K562 (cell line): ENCODE results near the gene JMJD1C. TPM values are rescaled to one million over a fixed set of nuclear protein-coding genes. Genes with fewer than 3 reads are reported as not detected.
A peak's percentile ranks its signal among the peaks of the same experiment; 100 is the strongest.

ENCODE experiments used
- ATAC-seq: fragments of 200-7000 bp; cut with Tn5 transposase; 3 replicates; pipeline ENCODE4 v1.9.1; 2020; ENCODE audit warnings: moderate library complexity
- BruUV-seq: library from RNA; stranded (reverse); fragments of 400-500 nt; replicated peaks from 2 replicates; lab custom pipeline; 2021; lab: Mats Ljungman, UMichigan
- CTCF ChIA-PET: fragments of 300-600 bp; formaldehyde crosslinking; extraction: SDS; loops from one replicate; lab custom pipeline; 2021; ENCODE audit warnings: low intra/inter-chr PET ratio; lab: Yijun Ruan, JAX
- POLR2A ChIA-PET: fragments of 300-600, 350-650 bp; sonication (Branson Sonifier 250); formaldehyde crosslinking; extraction: SDS; loops from one replicate; lab custom pipeline; 2021; ENCODE audit warnings: antibody characterized with exemption, inconsistent platforms; lab: Yijun Ruan, JAX
- DNase-seq, 4 experiments: peaks; one replicate each; pipeline versions ENCODE4 v3.0.0 to v3.0.0-alpha.2; 2011 to 2018; ENCODE audit warnings: low spot score in 3 of 4, mixed read lengths in 3 of 4; ENCODE audit errors: extremely low read depth in 1 of 4
- FAIRE-seq: peaks from 2 replicates; lab custom pipeline; 2011; peaks lifted over from hg19 to GRCh38; lab: Jason Lieb, UNC
- H2AFZ ChIP-seq: 2 replicates; pipeline ENCODE4 v1.6.0; 2011; ENCODE audit warnings: low read depth, low read length, control low read depth, inconsistent platforms
- H3K27ac ChIP-seq: fragments of 200-600 bp; 3 replicates; pipeline ENCODE4 v1.8.0; 2011; ENCODE audit warnings: low read depth, mild to moderate bottlenecking, control low read depth, inconsistent platforms, low read length, moderate library complexity, mixed read lengths; ENCODE audit errors: extremely low read depth
- H3K27me3 ChIP-seq, 2 experiments: fragments of 300-600 bp in 1 of 2; 2 replicates in 1 of 2; 3 replicates in 1 of 2; pipeline versions ENCODE4 v1.6.0 to v1.8.0; 2011; ENCODE audit warnings: inconsistent platforms in 2 of 2, low read length in 2 of 2, mild to moderate bottlenecking in 1 of 2, mixed read lengths in 1 of 2, moderate library complexity in 1 of 2; ENCODE audit not compliant: control insufficient read depth in 2 of 2, insufficient read depth in 2 of 2
- H3K36me3 ChIP-seq: fragments of 300-600 bp; 3 replicates; pipeline ENCODE4 v1.8.0; 2011; ENCODE audit warnings: mild to moderate bottlenecking, low read length, inconsistent platforms; ENCODE audit not compliant: control insufficient read depth, insufficient read depth
- H3K4me1 ChIP-seq, 2 experiments: fragments of 200-600 bp in 1 of 2; replicated peaks in 1 of 2; 2 replicates in 1 of 2; 3 replicates in 1 of 2; pipeline versions ENCODE4 v1.5.1 to v1.8.0; 2011; ENCODE audit warnings: inconsistent platforms in 2 of 2, low read length in 2 of 2, mild to moderate bottlenecking in 1 of 2, mixed read lengths in 1 of 2, moderate library complexity in 1 of 2; ENCODE audit not compliant: control insufficient read depth in 2 of 2, insufficient read depth in 2 of 2
- H3K4me2 ChIP-seq: 2 replicates; pipeline ENCODE4 v1.6.1; 2011; ENCODE audit warnings: low read length, control low read depth, inconsistent platforms, mixed read lengths; ENCODE audit not compliant: insufficient read depth
- H3K4me3 ChIP-seq: fragments of 200-600 bp; sonication (generic), shearing (Covaris generic); 2 replicates; pipeline ENCODE4 v1.5.1; 2016; ENCODE audit warnings: control low read depth, inconsistent platforms
- H3K79me2 ChIP-seq: fragments of 200-600 bp; 3 replicates; pipeline ENCODE4 v1.8.0; 2011; ENCODE audit warnings: low read length, inconsistent platforms; ENCODE audit not compliant: control insufficient read depth, insufficient read depth
- H3K9ac ChIP-seq, 2 experiments: 2 replicates each; pipeline versions ENCODE4 v1.6.0 to v1.6.1; 2011; ENCODE audit warnings: low read depth in 2 of 2, low read length in 2 of 2, control low read depth in 1 of 2, inconsistent platforms in 1 of 2, mild to moderate bottlenecking in 1 of 2, mixed read lengths in 1 of 2; ENCODE audit not compliant: insufficient read depth in 1 of 2
- H3K9me1 ChIP-seq: one replicate; pipeline ENCODE4 v1.6.0; 2011; ENCODE audit warnings: inconsistent platforms, mild to moderate bottlenecking, low read length, moderate library complexity; ENCODE audit not compliant: control insufficient read depth, insufficient read depth
- H3K9me3 ChIP-seq: replicated peaks from 2 replicates; pipeline ENCODE4 v1.5.1; 2011; ENCODE audit warnings: low read depth, low read length, inconsistent platforms; ENCODE audit not compliant: control insufficient read depth, insufficient read depth
- H4K20me1 ChIP-seq: replicated peaks from 2 replicates; pipeline ENCODE4 v1.6.1; 2011; ENCODE audit warnings: low read length, inconsistent platforms, mixed read lengths; ENCODE audit not compliant: control insufficient read depth, insufficient read depth
- GABPB1 ChIP-seq: sonication (generic); formaldehyde crosslinking; IDR thresholded peaks from 2 replicates; pipeline ENCODE4 v1.8.0; 2022; ENCODE audit warnings: mild to moderate bottlenecking, missing genetic modification reagents
- MBD1 ChIP-seq: fragments of 250-450 bp; sonication (Bioruptor Pico); IDR thresholded peaks from 2 replicates; pipeline ENCODE4 v1.8.0; 2022; ENCODE audit warnings: inconsistent platforms
- MED1 ChIP-seq: sonication (generic); formaldehyde crosslinking; IDR thresholded peaks from 2 replicates; pipeline ENCODE4 v1.8.1; 2023; ENCODE audit warnings: missing genetic modification reagents, borderline replicate concordance
- NFIX ChIP-seq: fragments of 250-450 bp; sonication (Bioruptor Pico); IDR thresholded peaks from 2 replicates; pipeline ENCODE4 v1.4.0; 2020; ENCODE audit warnings: low read depth, mild to moderate bottlenecking, moderate library complexity
- ZBTB9 ChIP-seq: fragments of 450-650 bp; formaldehyde crosslinking; IDR thresholded peaks from 2 replicates; pipeline ENCODE4 v1.4.0; 2020; ENCODE audit warnings: mild to moderate bottlenecking, moderate library complexity
- WGBS: fragments of 100-300 bp; shearing (Covaris generic); methylation state at CpG from one replicate; pipeline ENCODE4 v1.1.6; 2016; ENCODE audit warnings: low coverage, mixed read lengths; ENCODE audit not compliant: insufficient coverage; ENCODE audit errors: missing lambda C conversion rate; 5-methylcytosine and 5-hydroxymethylcytosine counted together
- in situ Hi-C: fragments of 300-500 bp; cut with MboI; formaldehyde crosslinking; loops from 4 replicates; pipeline ENCODE4 v1.15.0; 2018; ENCODE audit warnings: inconsistent platforms, mixed read lengths
- intact Hi-C: fragments of 100-400 bp; cut with micrococcal nuclease; formaldehyde crosslinking; loops from 2 replicates; pipeline ENCODE4 v1.14.2; 2022
- polyA plus RNA-seq, 8 experiments: library from polyadenylated mRNA; depleted of rRNA in 4 of 8; stranded (reverse) in 5 of 8; unstranded in 3 of 8; fragments of >200 nt; fragmentation: Nextera tagmentation in 2 of 8; fragmentation: Illumina TruSeq in 1 of 8; extraction: Ambion mirVana in 2 of 8; extraction: Trizol in 1 of 8; gene quantifications; 2 replicates each; pipeline versions ENCODE4 v1.2.1 to v1.2.3, GENCODE V29; 2011 to 2014; ENCODE audit warnings: inconsistent platforms in 1 of 8, missing spikeins in 1 of 8
- total RNA-seq, 7 experiments: library from RNA; depleted of rRNA in 6 of 7; stranded (reverse); fragments of >200 nt in 6 of 7; fragmentation: Illumina TruSeq in 2 of 7; extraction: Trizol in 2 of 7; gene quantifications; 2 replicates each; pipeline versions ENCODE4 v1.2.1 to v1.2.3, GENCODE V29; 2011 to 2021; ENCODE audit warnings: low replicate concordance in 1 of 7

JMJD1C gene
- total and polyA plus RNA-seq, 9 of the 15 experiments (the other 6 are each of a cell fraction or from before 2014, with no cell fraction given): 25.3 to 68.0 (median 47.2) TPM

GRCh38 chr10:63241841-63242281 lies 223.9 kb downstream of the JMJD1C start:
- H4K20me1 ChIP-seq: no peaks in the 10 kb centered on the region
- ATAC-seq: peak; percentile 28
- peaks cover 7% of the 10 kb centered on the region; the same call in 1 of the 3 replicates for H3K36me3 ChIP-seq
- H3K4me3 ChIP-seq: no peak overlapping the region
- H3K4me2 ChIP-seq: no peak overlapping the region; the same call in 1 of the 2 replicates
- no peaks in the 10 kb centered on the region for H3K9me1 ChIP-seq
- no peaks in the 10 kb centered on the region for H3K27me3 ChIP-seq
- peaks cover 88% of the 10 kb centered on the region for H3K79me2 ChIP-seq
- no peak for FAIRE-seq
- no peak for TF ChIP-seq MED1 (CRISPR knock-in tag)
- TF ChIP-seq GABPB1: no peak
- no peak for TF ChIP-seq NFIX (CRISPR knock-in tag)
- no peak for TF ChIP-seq ZBTB9
- TF ChIP-seq MBD1 (CRISPR knock-in tag): no peak
- intact Hi-C loops (no loop called here), in situ Hi-C loops (no loop called here)
- H3K9me3 ChIP-seq: 0 out of 2 replicates have a peak, but pooled peaks cover 2% of the 10 kb centered on the region
- DNase-seq: no peak
- peak overlapping the region; percentile 1; the same call in 1 of the 3 replicates for H3K27ac ChIP-seq
- WGBS: 50% methylated on average over 2 of the region's 2 CpGs
- ChIA-PET POLR2A (interaction anchor here (0.8 to 5.5 kb wide), 5 partner anchors 11 to 44 kb away, joined by 3 to 33 read pairs (median 3); no protein-coding TSS in a partner anchor), CTCF (no interaction called here)
- no TSS peak for BruUV-seq
- no peak overlapping the region for H2AFZ ChIP-seq
- peaks cover 0 to 15% of the 10 kb centered on the region in 2 experiments; a peak in 3 of 5 replicates for H3K4me1 ChIP-seq
- H3K9ac ChIP-seq: no peak overlapping the region
